Measurements from ENCODE around the gene PDE6G. TPM values are rescaled to one million over a fixed set of nuclear protein-coding genes. Genes with fewer than 3 reads are reported as not detected.
A peak's percentile ranks its signal among the peaks of the same experiment; 100 is the strongest.

The PDE6G gene
- total and polyA plus RNA-seq, 2 of the 8 experiments (the other 6 are each of a cell fraction or from before 2014, with no cell fraction given) = 5.8 to 12.9 TPM

GRCh38 chr17:81664051-81664470 is 7.7 kb upstream of the PDE6G start:
- H2BK120ac ChIP-seq (replicated peaks; ENCODE audit: low read depth, low read length) = no peak overlapping the region
- H3K27me3 ChIP-seq (replicated peaks in 1 of 4; ENCODE audit: control insufficient read depth in 3 of 4, extremely low read depth in 1 of 4, insufficient read depth in 3 of 4, low read length in 3 of 4) = no peaks in the 10 kb centered on the region

More at GRCh38 chr17:81664051-81664470, 7.7 kb upstream of the PDE6G start:
- Histone ChIP-seq H3K27ac (ENCODE audit: low read depth, low read length) (no peak overlapping the region; the same call in 1 of the 2 replicates), H4K20me1 (replicated peaks in 1 of 2; ENCODE audit: control insufficient read depth in 1 of 2, insufficient read depth in 2 of 2, low read length in 2 of 2) (peaks cover 3 to 5% of the 10 kb centered on the region in 2 experiments), H3K9me3 (ENCODE audit: insufficient read depth in 2 of 2, low read depth in 1 of 2, low read length in 1 of 2) (no peaks in the 10 kb centered on the region), H3K9ac (replicated peaks in 1 of 4; ENCODE audit: extremely low read depth in 1 of 4, low read depth in 3 of 4, low read length in 3 of 4) (no peak overlapping the region; a peak in 1 of 7 replicates), H3K23ac (ENCODE audit: insufficient read length) (no peak overlapping the region), H2AFZ (ENCODE audit: low read length) (no peak overlapping the region), H3K36me3 (ENCODE audit: control insufficient read depth in 2 of 4, insufficient read depth in 4 of 4, low read length in 3 of 4) (peaks cover 0 to 13% (median 5%) of the 10 kb centered on the region in 4 experiments; a peak in 3 of 8 replicates), H3K4ac (replicated peaks; ENCODE audit: insufficient read length, low read depth, low read length) (peak overlapping the region; percentile 85), H3K18ac (ENCODE audit: extremely low read depth, low read length) (no peak overlapping the region), H3K56ac (replicated peaks; ENCODE audit: insufficient read length, low read depth, low read length) (no peak overlapping the region), H3K79me1 (ENCODE audit: low read depth, low read length) (peaks cover 8% of the 10 kb centered on the region), H4K5ac (ENCODE audit: insufficient read length, low read depth, low read length) (no peak overlapping the region), H2BK15ac (ENCODE audit: low read length) (no peak overlapping the region; the same call in 1 of the 2 replicates), H3K4me3 (ENCODE audit: extremely low read depth in 1 of 4, insufficient read depth in 2 of 4, low read depth in 3 of 4, low read length in 4 of 4) (no peak overlapping the region), H4K91ac (replicated peaks; ENCODE audit: insufficient read length, low read length) (no peak overlapping the region), H3K79me2 (ENCODE audit: control insufficient read depth in 1 of 2, insufficient read depth in 2 of 2, low read length in 2 of 2) (peaks cover 0 to 18% of the 10 kb centered on the region in 2 experiments; a peak in 2 of 4 replicates), H3K23me2 (ENCODE audit: low read depth, low read length) (peaks cover 4% of the 10 kb centered on the region; the same call in 1 of the 2 replicates), H2BK5ac (ENCODE audit: low read depth, low read length) (no peak overlapping the region), H4K8ac (ENCODE audit: extremely low read depth, insufficient read depth, low read length) (no peak overlapping the region), H3K4me2 (ENCODE audit: insufficient read depth in 1 of 2, low read depth in 2 of 2, low read length in 2 of 2) (no peak overlapping the region), H2BK12ac (ENCODE audit: low read depth, low read length) (no peak overlapping the region), H3K14ac (ENCODE audit: insufficient read length) (no peak overlapping the region), H2BK20ac (ENCODE audit: low read length) (no peak overlapping the region), H3K4me1 (replicated peaks in 1 of 4; ENCODE audit: control insufficient read depth in 3 of 4, insufficient read depth in 4 of 4, low read length in 3 of 4) (peaks cover 3 to 11% (median 8%) of the 10 kb centered on the region in 4 experiments), H2AK5ac (ENCODE audit: low read depth, low read length) (no peak overlapping the region)
- ChIA-PET CTCF (ENCODE audit: partially characterized antibody) (interaction anchor here (1.4 to 2.0 kb wide), 2 partner anchors 17 to 49 kb away, joined by 3 to 9 read pairs; no protein-coding TSS in a partner anchor), POLR2A (ENCODE audit: partially characterized antibody) (interaction anchor here (1.0 to 4.4 kb wide), 5 partner anchors 11 to 39 kb away, joined by 3 to 23 read pairs (median 9); partner anchors contain the start of genes ARL16, HGS and MRPL12)
- DNase-seq (ENCODE audit: low read depth in 1 of 2, low spot score in 2 of 2) (no peak), FAIRE-seq (no peak)
- WGBS, 2 experiments (ENCODE audit: extremely low coverage in 1 of 2, insufficient coverage in 1 of 2, insufficient read length in 1 of 2, insufficient replicate concordance in 2 of 2, low coverage in 1 of 2, low lambda C conversion rate in 2 of 2, missing lambda C conversion rate in 1 of 2) = 92% methylated on average over 7 of the region's 7 CpGs; no CpG with 5 or more reads in 1 of the 2 experiments
- TF ChIP-seq ASH2L (IDR thresholded peaks at IDR 0.05; ENCODE audit: low read length) = no peak

Data from H1 (cell line).